Measurements from ENCODE around the gene PDSS2. TPM values are rescaled to one million over a fixed set of nuclear protein-coding genes. Genes with fewer than 3 reads are reported as not detected.

Gene PDSS2
- total RNA-seq, 1 donor from 2014 or later: 14.9 TPM

DNA sequence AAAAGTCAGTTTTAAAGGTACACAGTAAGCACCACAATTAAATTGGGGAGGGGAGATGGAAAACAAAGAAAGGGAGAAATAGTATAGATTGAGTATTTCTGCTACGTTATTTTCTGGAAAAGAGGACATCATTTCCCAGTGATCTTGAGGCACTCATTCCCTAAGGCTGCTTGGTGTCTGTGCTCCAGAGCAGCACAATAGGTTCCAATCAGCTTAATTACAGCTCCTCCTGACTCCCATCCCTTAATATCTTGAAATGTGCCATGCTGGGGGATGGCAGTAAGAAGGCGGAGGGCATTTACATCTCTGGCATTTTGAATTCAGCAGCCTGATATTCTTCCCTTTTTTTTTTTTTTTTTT, 304.6 kb downstream of the PDSS2 start:
- Histone ChIP-seq H3K4me1 (peaks cover 24% of the 10 kb centered on the region), H3K27me3 (no peaks in the 10 kb centered on the region), H4K20me1 (ENCODE audit: low read depth) (no peaks in the 10 kb centered on the region), H3K27ac (peak overlapping the region; percentile 39), H3F3A (ENCODE audit: low read depth) (peaks cover 16% of the 10 kb centered on the region), H3K4me3 (peak overlapping the region; percentile 7), H3K9ac (no peak overlapping the region), H3K9me3 (ENCODE audit: low read depth) (no peaks in the 10 kb centered on the region), H3K36me3 (no peaks in the 10 kb centered on the region), H3K79me2 (ENCODE audit: low read depth) (no peaks in the 10 kb centered on the region), H2AFZ (replicated peaks) (no peak overlapping the region), H3K4me2 (peak overlapping the region; percentile 42)
- Mint-ChIP-seq H3K27ac (peak overlapping the region; percentile 82), H3K4me1 (peaks cover 43% of the 10 kb centered on the region), H3K9me3 (no peaks in the 10 kb centered on the region), H3K36me3 (no peaks in the 10 kb centered on the region), H3K27me3 (ENCODE audit: insufficient read depth, low read depth) (peaks cover 4% of the 10 kb centered on the region), H3K4me3 (peak overlapping the region; percentile 12)
- peak; percentile 4 for DNase-seq (ENCODE audit: low spot score)
- TF ChIP-seq CTCF (IDR thresholded peaks at IDR 0.05) (no peak), EZH2phosphoT487 (IDR thresholded peaks at IDR 0.05) (no peak), EZH2 (IDR thresholded peaks at IDR 0.05) (no peak)

GRCh38 chr6:107154131-107154800, 305.1 kb downstream of the PDSS2 start:
- H3K36me3 ChIP-seq: no peaks in the 10 kb centered on the region
- no peak overlapping the region for H3K9ac ChIP-seq

GRCh38 chr6:107152638-107153430, 306.5 kb downstream of the PDSS2 start:
- no peak for DNase-seq (ENCODE audit: low spot score)
- TF ChIP-seq CTCF (IDR thresholded peaks at IDR 0.05) (no peak), EZH2 (IDR thresholded peaks at IDR 0.05) (no peak), EZH2phosphoT487 (IDR thresholded peaks at IDR 0.05) (no peak)
- no peaks in the 10 kb centered on the region for H4K20me1 ChIP-seq (ENCODE audit: low read depth)
- H3K36me3 Mint-ChIP-seq: no peaks in the 10 kb centered on the region
- H3K9ac ChIP-seq: no peak overlapping the region
- H3K27ac Mint-ChIP-seq: no peak overlapping the region
- no peaks in the 10 kb centered on the region for H3K9me3 Mint-ChIP-seq
- peaks cover 6% of the 10 kb centered on the region for H3K27me3 Mint-ChIP-seq (ENCODE audit: insufficient read depth, low read depth)
- H3K4me2 ChIP-seq: no peak overlapping the region
- no peak overlapping the region for H2AFZ ChIP-seq (replicated peaks)
- no peak overlapping the region for H3K27ac ChIP-seq
- H3K79me2 ChIP-seq (ENCODE audit: low read depth): no peaks in the 10 kb centered on the region
- no peaks in the 10 kb centered on the region for H3K9me3 ChIP-seq (ENCODE audit: low read depth)
- H3F3A ChIP-seq (ENCODE audit: low read depth): peaks cover 16% of the 10 kb centered on the region
- peaks cover 43% of the 10 kb centered on the region for H3K4me1 Mint-ChIP-seq
- no peaks in the 10 kb centered on the region for H3K36me3 ChIP-seq
- no peak overlapping the region for H3K4me3 ChIP-seq
- H3K27me3 ChIP-seq: no peaks in the 10 kb centered on the region
- H3K4me1 ChIP-seq: peaks cover 24% of the 10 kb centered on the region
- H3K4me3 Mint-ChIP-seq: no peak overlapping the region

More at GRCh38 chr6:107154131-107154800, 305.1 kb downstream of the PDSS2 start:
- no peaks in the 10 kb centered on the region for H3K79me2 ChIP-seq (ENCODE audit: low read depth)
- H4K20me1 ChIP-seq (ENCODE audit: low read depth): no peaks in the 10 kb centered on the region
- H3K4me2 ChIP-seq: peak overlapping the region; percentile 42
- H3K9me3 ChIP-seq (ENCODE audit: low read depth): no peaks in the 10 kb centered on the region
- no peak overlapping the region for H2AFZ ChIP-seq (replicated peaks)
- DNase-seq (ENCODE audit: low spot score): peak; percentile 85
- H3F3A ChIP-seq (ENCODE audit: low read depth): peaks cover 16% of the 10 kb centered on the region
- H3K27ac Mint-ChIP-seq: peak overlapping the region; percentile 82
- H3K4me3 Mint-ChIP-seq: peak overlapping the region; percentile 12
- H3K36me3 Mint-ChIP-seq: no peaks in the 10 kb centered on the region
- peak overlapping the region; percentile 7 for H3K4me3 ChIP-seq
- H3K4me1 ChIP-seq: peaks cover 24% of the 10 kb centered on the region
- no peaks in the 10 kb centered on the region for H3K27me3 ChIP-seq
- H3K27me3 Mint-ChIP-seq (ENCODE audit: insufficient read depth, low read depth): peaks cover 6% of the 10 kb centered on the region
- H3K9me3 Mint-ChIP-seq: no peaks in the 10 kb centered on the region
- TF ChIP-seq EZH2phosphoT487 (IDR thresholded peaks at IDR 0.05) (no peak), CTCF (IDR thresholded peaks at IDR 0.05) (no peak)
- H3K27ac ChIP-seq: no peak overlapping the region
- H3K4me1 Mint-ChIP-seq: peaks cover 43% of the 10 kb centered on the region
